GM04503 (cell line): Measurements from ENCODE around the gene SYT9.
"Not testable (repeated sequence)": the region's sequence is repeated elsewhere in the genome, so short reads cannot be mapped to it uniquely, and the experiment has no call there.

ENCODE experiments used
- DNase-seq: peaks from one replicate; pipeline ENCODE4 v3.0.0-alpha.2; 2012; ENCODE audit warnings: low read depth

SYT9 gene

DNA sequence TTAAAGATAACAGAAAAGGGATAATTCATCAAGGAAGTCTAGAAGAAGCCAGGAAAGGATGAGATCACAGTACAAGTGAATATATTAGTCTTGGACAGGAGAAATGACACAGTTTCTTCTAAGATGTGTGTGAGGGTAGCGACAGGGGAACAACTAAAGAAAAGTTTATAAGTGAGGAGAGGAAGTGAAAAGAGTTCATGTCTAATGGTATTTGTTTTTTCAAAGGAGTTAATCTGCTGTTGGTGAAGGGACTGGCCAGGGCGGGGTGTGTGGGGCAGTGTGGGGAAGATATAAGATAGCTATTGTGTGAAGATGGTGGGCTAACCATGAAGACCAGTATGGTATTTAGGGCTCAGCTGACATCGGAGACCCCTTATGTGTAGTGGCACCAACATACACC, 254.5 kb downstream of the SYT9 start:
- no peak for DNase-seq

DNA sequence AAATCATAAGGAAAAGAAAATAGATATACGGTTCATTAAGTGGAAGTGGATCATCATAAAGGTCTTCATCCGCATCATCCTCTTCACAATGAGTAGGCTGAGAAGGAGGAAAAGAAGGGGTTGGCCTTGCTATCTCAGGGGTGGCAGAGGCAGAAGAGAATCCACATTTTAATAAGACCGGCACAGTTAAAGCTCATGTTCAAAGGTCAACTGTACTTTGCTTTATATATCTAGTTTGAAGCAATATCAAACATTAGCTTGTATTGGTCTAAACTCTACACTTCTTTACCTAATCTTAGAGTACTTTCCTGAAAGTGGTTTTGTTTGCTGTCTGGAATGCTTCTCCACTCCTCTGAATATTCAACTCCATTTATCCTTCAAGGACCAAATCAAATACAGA, 256.4 kb downstream of the SYT9 start:
- no peak for DNase-seq

DNA sequence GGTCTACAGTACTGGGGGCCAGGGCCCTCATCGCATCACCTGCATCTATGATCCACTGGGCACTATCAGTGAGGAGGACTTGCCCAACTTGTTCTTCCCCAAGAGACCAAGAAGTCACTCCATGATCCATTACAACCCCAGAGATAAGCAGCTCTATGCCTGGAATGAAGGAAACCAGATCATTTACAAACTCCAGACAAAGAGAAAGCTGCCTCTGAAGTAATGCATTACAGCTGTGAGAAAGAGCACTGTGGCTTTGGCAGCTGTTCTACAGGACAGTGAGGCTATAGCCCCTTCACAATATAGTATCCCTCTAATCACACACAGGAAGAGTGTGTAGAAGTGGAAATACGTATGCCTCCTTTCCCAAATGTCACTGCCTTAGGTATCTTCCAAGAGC, 258.3 kb downstream of the SYT9 start:
- no peak for DNase-seq

DNA sequence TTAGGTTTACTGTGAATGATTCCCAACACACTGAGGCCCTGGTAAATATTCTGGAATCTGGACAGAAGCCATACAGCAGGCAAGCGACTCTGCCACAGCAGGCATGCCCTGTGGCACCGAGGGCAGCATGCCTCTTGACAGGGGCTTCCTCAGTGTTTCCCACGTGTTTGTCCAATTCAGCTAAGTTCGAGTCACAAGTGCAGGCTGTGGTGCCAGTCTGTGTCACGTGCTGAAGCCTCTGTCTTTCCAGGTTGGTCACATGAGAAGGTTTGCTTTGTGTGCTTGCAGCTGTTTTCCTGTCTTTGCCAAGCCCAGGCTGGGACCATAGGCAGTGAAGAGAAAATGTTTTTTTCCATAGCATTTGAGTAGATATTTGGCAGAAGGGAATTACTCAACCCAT, 259.7 kb downstream of the SYT9 start:
- DNase-seq: no peak

DNA sequence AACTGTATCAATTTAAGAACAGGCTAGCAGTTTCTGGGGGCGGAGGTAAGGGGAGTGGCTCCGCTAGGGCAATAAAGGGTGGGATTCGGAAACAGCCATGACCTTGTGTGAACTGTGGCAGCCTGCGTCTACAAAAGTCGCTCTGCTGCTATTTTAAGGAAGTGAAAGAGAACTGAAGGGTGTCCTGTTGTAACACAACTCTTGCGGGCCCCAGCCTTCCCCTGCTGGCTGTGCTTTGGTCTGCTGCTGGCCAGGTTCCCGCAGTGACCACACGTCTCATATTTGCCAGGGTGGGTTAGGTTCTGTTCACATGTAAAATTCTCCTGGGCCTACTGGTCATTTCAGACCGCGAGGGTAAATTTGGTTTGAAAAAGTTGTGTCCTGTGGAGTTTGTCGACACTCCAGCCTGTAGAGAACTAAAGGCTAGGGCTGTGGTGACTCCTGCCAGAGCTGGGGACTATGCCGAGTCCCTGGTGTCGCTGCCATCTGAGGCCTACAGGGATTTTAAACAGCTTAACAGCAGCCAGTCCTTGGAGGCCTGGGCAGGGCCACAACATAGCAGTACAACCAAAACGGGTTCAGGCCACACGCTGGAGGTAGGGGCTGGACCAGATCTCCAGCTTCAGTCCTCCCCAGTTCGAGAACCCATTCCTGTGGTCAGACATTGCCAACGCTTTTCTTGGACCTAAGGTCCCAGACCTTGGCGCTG, 261.0 kb downstream of the SYT9 start:
- peak; percentile 31 for DNase-seq

DNA sequence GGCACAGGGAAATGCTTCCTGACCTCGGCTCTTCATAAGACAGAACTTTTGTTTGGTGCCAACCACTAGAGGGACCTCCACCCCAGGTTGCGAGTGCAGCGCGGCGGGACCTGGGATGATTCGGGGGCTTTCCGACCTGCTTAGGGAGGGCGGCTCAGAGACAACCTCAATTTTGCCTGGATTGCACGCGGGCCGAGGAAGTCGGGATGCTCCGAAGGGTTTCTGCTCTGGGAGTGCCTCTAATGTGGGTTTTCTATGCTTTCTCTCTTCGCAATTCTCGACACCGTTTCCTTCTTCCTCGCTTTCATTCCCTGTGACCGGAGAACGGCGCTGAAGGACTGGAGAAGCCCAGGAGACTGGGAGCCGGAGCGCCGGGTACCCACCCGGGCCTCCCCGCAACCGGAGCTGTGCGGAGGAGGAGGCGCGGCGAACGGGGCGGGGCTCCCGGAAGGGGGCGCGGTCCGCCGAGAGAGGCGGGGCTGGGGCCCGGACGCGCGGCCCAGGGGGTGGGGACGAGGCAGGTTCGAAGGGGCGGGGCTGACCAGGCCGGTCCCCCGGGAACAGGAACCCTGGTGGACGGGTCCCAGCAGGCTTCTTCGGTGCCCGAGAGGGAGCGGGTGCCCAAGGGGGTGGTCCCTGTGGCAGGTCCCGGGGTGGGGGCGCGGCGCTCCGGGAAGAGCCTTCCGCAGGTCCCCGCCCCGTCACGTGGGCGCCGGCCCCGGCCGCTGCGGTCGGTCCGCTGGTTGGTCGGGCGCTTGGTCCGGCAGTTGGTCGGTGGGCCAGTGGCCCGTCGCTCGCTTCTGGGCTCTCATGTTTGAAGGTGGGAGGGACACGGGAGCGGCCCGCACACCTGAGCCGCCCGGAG, 261.8 kb downstream of the SYT9 start, which contains the start of gene PPFIBP2:
Gene PPFIBP2 (plus strand): TSS at position 766 of the 865 bp plus-strand sequence. CDS start 35,477 bp downstream, outside the sequence.
- DNase-seq: peak; percentile 28

DNA sequence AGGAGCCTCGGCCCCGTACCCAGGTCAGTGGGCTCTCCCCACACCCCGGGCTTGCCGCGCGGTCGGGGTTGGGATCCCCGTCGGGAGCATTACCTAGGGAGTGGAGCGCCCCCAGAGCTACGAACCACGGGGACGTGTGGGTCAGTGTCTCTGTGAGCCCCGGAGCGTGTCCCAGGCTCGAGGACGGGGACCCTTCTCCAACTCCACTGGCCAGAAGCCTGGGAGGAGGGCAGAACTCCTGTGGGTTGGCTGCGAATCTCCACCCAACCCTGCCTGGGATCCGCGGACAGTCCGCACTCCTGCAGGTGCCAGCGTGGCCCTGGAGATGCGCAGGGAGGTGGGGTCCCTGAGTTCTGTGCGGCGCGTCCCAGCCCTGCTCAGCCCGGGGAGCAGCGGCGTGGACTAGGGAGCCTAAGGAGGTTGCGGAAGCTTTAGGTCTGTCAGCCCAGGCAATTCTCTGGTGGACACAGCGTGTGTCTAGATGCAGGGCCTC, 262.4 kb downstream of the SYT9 start:
- DNase-seq: no peak

DNA sequence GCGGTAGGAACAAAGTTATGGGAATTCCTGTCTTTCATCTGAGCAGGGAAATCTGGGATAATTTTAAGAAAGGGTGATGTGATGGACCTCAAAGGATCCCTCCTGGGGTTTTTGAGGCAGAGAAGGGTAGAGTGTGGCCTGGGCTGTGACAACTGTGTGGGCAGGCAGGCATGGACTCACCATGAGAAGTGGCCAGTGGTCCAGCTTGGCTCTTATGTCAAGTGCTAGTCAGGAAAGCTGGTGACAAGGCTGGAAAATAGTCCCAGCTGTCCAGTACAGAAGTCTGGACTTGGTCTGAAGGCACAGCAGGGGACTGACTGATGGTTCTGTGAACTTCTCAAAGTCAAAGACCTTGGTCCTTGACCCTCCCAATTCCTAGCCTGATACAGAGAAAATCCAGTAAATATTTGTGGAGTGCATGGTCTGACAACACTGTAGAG, 263.8 kb downstream of the SYT9 start:
- no peak for DNase-seq

DNA sequence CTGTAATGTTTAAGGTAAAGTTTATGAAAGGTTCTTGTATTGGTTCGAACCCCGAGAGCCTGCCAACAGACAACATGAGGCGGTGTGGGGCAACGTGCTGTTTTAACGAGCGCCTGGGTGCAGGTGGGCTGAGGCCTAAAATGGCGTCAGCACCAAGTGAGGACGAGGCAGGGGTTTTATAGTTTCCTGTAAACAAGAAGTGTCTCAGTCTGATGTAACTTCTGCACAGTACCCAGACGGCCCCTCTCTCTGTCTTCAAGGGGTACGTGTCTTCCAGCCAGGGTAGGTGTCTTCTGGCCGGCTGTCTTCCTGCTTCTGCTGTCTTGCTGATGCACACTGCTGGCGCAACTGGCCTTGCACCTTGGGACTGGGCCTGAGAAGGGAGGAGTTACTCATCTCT, 264.8 kb downstream of the SYT9 start:
- no peak for DNase-seq

DNA sequence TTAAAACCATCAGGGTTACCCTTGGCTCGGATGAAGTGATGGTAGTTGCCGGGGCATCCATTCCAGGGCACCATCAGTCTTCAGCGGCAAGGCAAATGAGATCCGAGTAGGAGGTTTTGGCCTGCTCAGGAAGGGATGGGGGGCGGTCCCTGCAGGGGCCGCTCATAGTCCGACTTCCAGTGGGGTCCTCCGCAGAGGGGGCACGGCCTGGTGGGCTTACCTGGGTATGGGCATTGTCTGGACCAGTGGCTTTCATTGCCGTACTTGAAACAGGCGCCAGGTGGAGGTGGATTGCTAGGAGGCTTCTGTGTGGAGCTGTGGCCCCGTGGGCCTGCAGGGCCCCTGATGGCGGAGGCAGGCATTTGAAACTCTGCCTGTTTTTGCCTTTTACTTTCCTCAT, 266.0 kb downstream of the SYT9 start:
- DNase-seq: not testable (repeated sequence)
